ENCODE measurements around the gene NR1D2.
"Not testable (repeated sequence)": the region's sequence is repeated elsewhere in the genome, so short reads cannot be mapped to it uniquely, and the experiment has no call there.

The NR1D2 gene

GRCh38 chr3:24018784-24019570 lies 73.9 kb downstream of the NR1D2 start:
- Histone ChIP-seq H3K9ac (ENCODE audit: low read depth in 1 of 2, low read length in 2 of 2) (no peak overlapping the region), H3K36me3 (ENCODE audit: control insufficient read depth in 2 of 2, insufficient read depth in 2 of 2, low read length in 2 of 2) (no peaks in the 10 kb centered on the region), H3K4me3 (ENCODE audit: low read length in 2 of 2) (no peak overlapping the region), H3K27ac (ENCODE audit: low read depth in 2 of 2, low read length in 2 of 2) (no peak overlapping the region), H3K27me3 (ENCODE audit: control insufficient read depth in 2 of 2, insufficient read depth in 2 of 2, low read length in 2 of 2) (no peaks in the 10 kb centered on the region), H3K9me3 (ENCODE audit: control insufficient read depth in 2 of 2, low read length in 2 of 2) (no peaks in the 10 kb centered on the region), H3K4me1 (ENCODE audit: control insufficient read depth in 2 of 2, insufficient read depth in 2 of 2, low read length in 2 of 2) (no peaks in the 10 kb centered on the region)

- Histone ChIP-seq H3K4me3 (ENCODE audit: low read length in 2 of 2) (no peak overlapping the region), H3K27ac (ENCODE audit: low read depth in 2 of 2, low read length in 2 of 2) (no peak overlapping the region), H3K4me1 (ENCODE audit: control insufficient read depth in 2 of 2, insufficient read depth in 2 of 2, low read length in 2 of 2) (no peaks in the 10 kb centered on the region), H3K9ac (ENCODE audit: low read depth in 1 of 2, low read length in 2 of 2) (no peak overlapping the region), H3K27me3 (ENCODE audit: control insufficient read depth in 2 of 2, insufficient read depth in 2 of 2, low read length in 2 of 2) (no peaks in the 10 kb centered on the region), H3K36me3 (ENCODE audit: control insufficient read depth in 2 of 2, insufficient read depth in 2 of 2, low read length in 2 of 2) (no peaks in the 10 kb centered on the region), H3K9me3 (ENCODE audit: control insufficient read depth in 2 of 2, low read length in 2 of 2) (no peaks in the 10 kb centered on the region)
Observed at GRCh38 chr3:24019585-24019984, 74.5 kb downstream of the NR1D2 start.

GRCh38 chr3:24020036-24020691 lies 75.1 kb downstream of the NR1D2 start:
- no peaks in the 10 kb centered on the region for H3K27me3 ChIP-seq (ENCODE audit: control insufficient read depth in 2 of 2, insufficient read depth in 2 of 2, low read length in 2 of 2)
- H3K27ac ChIP-seq (ENCODE audit: low read depth in 2 of 2, low read length in 2 of 2): no peak overlapping the region
- no peak overlapping the region for H3K9ac ChIP-seq (ENCODE audit: low read depth in 1 of 2, low read length in 2 of 2)
- no peaks in the 10 kb centered on the region for H3K4me1 ChIP-seq (ENCODE audit: control insufficient read depth in 2 of 2, insufficient read depth in 2 of 2, low read length in 2 of 2)
- H3K9me3 ChIP-seq (ENCODE audit: control insufficient read depth in 2 of 2, low read length in 2 of 2): no peaks in the 10 kb centered on the region
- no peak overlapping the region for H3K4me3 ChIP-seq (ENCODE audit: low read length in 2 of 2)
- no peaks in the 10 kb centered on the region for H3K36me3 ChIP-seq (ENCODE audit: control insufficient read depth in 2 of 2, insufficient read depth in 2 of 2, low read length in 2 of 2)

- Histone ChIP-seq H3K4me1 (ENCODE audit: control insufficient read depth in 2 of 2, insufficient read depth in 2 of 2, low read length in 2 of 2) (no peaks in the 10 kb centered on the region), H3K9ac (ENCODE audit: low read depth in 1 of 2, low read length in 2 of 2) (no peak overlapping the region)
Observed at GRCh38 chr3:24023197-24023596, 78.1 kb downstream of the NR1D2 start.

GRCh38 chr3:24025805-24026204 lies 80.7 kb downstream of the NR1D2 start:
- H3K9me3 ChIP-seq (ENCODE audit: control insufficient read depth in 2 of 2, low read length in 2 of 2): no peaks in the 10 kb centered on the region
- H3K36me3 ChIP-seq (ENCODE audit: control insufficient read depth in 2 of 2, insufficient read depth in 2 of 2, low read length in 2 of 2): no peaks in the 10 kb centered on the region
- H3K4me3 ChIP-seq (ENCODE audit: low read length in 2 of 2): no peak overlapping the region
- no peaks in the 10 kb centered on the region for H3K27me3 ChIP-seq (ENCODE audit: control insufficient read depth in 2 of 2, insufficient read depth in 2 of 2, low read length in 2 of 2)
- H3K27ac ChIP-seq (ENCODE audit: low read depth in 2 of 2, low read length in 2 of 2): no peak overlapping the region
- H3K9ac ChIP-seq (ENCODE audit: low read depth in 1 of 2, low read length in 2 of 2): no peak overlapping the region
- no peaks in the 10 kb centered on the region for H3K4me1 ChIP-seq (ENCODE audit: control insufficient read depth in 2 of 2, insufficient read depth in 2 of 2, low read length in 2 of 2)

More at GRCh38 chr3:24023197-24023596, 78.1 kb downstream of the NR1D2 start:
- Histone ChIP-seq H3K9me3 (ENCODE audit: control insufficient read depth in 2 of 2, low read length in 2 of 2) (no peaks in the 10 kb centered on the region), H3K27me3 (ENCODE audit: control insufficient read depth in 2 of 2, insufficient read depth in 2 of 2, low read length in 2 of 2) (no peaks in the 10 kb centered on the region), H3K4me3 (ENCODE audit: low read length in 2 of 2) (no peak overlapping the region), H3K27ac (ENCODE audit: low read depth in 2 of 2, low read length in 2 of 2) (no peak overlapping the region), H3K36me3 (ENCODE audit: control insufficient read depth in 2 of 2, insufficient read depth in 2 of 2, low read length in 2 of 2) (no peaks in the 10 kb centered on the region)

- not testable (repeated sequence) for H3K4me1 ChIP-seq (ENCODE audit: control insufficient read depth in 2 of 2, insufficient read depth in 2 of 2, low read length in 2 of 2); H3K27ac ChIP-seq (ENCODE audit: low read depth in 2 of 2, low read length in 2 of 2); H3K36me3 ChIP-seq (ENCODE audit: control insufficient read depth in 2 of 2, insufficient read depth in 2 of 2, low read length in 2 of 2); H3K4me3 ChIP-seq (ENCODE audit: low read length in 2 of 2); H3K9ac ChIP-seq (ENCODE audit: low read depth in 1 of 2, low read length in 2 of 2); H3K9me3 ChIP-seq (ENCODE audit: control insufficient read depth in 2 of 2, low read length in 2 of 2); H3K27me3 ChIP-seq (ENCODE audit: control insufficient read depth in 2 of 2, insufficient read depth in 2 of 2, low read length in 2 of 2)
Observed at GRCh38 chr3:24026665-24027064, 81.6 kb downstream of the NR1D2 start.

GRCh38 chr3:24027946-24028345 lies 82.9 kb downstream of the NR1D2 start:
- Histone ChIP-seq H3K4me1 (ENCODE audit: control insufficient read depth in 2 of 2, insufficient read depth in 2 of 2, low read length in 2 of 2) (no peaks in the 10 kb centered on the region), H3K27me3 (ENCODE audit: control insufficient read depth in 2 of 2, insufficient read depth in 2 of 2, low read length in 2 of 2) (no peaks in the 10 kb centered on the region), H3K9me3 (ENCODE audit: control insufficient read depth in 2 of 2, low read length in 2 of 2) (no peaks in the 10 kb centered on the region), H3K27ac (ENCODE audit: low read depth in 2 of 2, low read length in 2 of 2) (no peak overlapping the region), H3K4me3 (ENCODE audit: low read length in 2 of 2) (no peak overlapping the region), H3K36me3 (ENCODE audit: control insufficient read depth in 2 of 2, insufficient read depth in 2 of 2, low read length in 2 of 2) (no peaks in the 10 kb centered on the region), H3K9ac (ENCODE audit: low read depth in 1 of 2, low read length in 2 of 2) (no peak overlapping the region)
